SHP77 (cell line): ENCODE results near the gene NRL.
A peak's percentile ranks its signal among the peaks of the same experiment; 100 is the strongest.

Experiments used
- DNase-seq, 2 experiments: peaks; one replicate each; lab custom pipeline; 2025; lab: John Stamatoyannopoulos, UW

Gene NRL

GRCh38 chr14:24114532-24115421 lies at the start of gene NRL, which contains the start of gene DCAF11:
NRL (minus strand) TSS chr14:24114949; CDS start chr14:24082848, 32,101 bp downstream.
DCAF11 (plus strand) TSS chr14:24114777; CDS start chr14:24115595, 818 bp downstream.
- DNase-seq = peak; percentile 100

GRCh38 chr14:24162093-24162492 lies 47.3 kb upstream of the NRL start:
- DNase-seq = no peak

- peak; percentile 94 to 97 for DNase-seq
Observed at GRCh38 chr14:24160850-24161804, 46.4 kb upstream of the NRL start, which contains the start of gene IRF9. IRF9 (plus strand) TSS chr14:24161265; CDS start chr14:24162145, 880 bp downstream.

GRCh38 chr14:24160499-24160849 lies 45.7 kb upstream of the NRL start:
- no peak for DNase-seq

- no peak for DNase-seq
Observed at GRCh38 chr14:24159777-24160498, 45.2 kb upstream of the NRL start.

- no peak for DNase-seq
Observed at GRCh38 chr14:24157331-24157730, 42.6 kb upstream of the NRL start.

- no peak for DNase-seq
Observed at GRCh38 chr14:24156840-24157239, 42.1 kb upstream of the NRL start.

GRCh38 chr14:24155100-24155499 lies 40.4 kb upstream of the NRL start:
- DNase-seq = no peak

- no peak for DNase-seq
Observed at GRCh38 chr14:24151404-24152080, 36.8 kb upstream of the NRL start.

- DNase-seq = no peak
Observed at GRCh38 chr14:24150993-24151392, 36.2 kb upstream of the NRL start.

- DNase-seq = no peak
Observed at GRCh38 chr14:24150567-24150966, 35.8 kb upstream of the NRL start.

GRCh38 chr14:24150061-24150460 lies 35.3 kb upstream of the NRL start:
- no peak for DNase-seq

- no peak for DNase-seq
Observed at GRCh38 chr14:24149302-24149969, 34.7 kb upstream of the NRL start.

GRCh38 chr14:24147761-24148428 lies 33.1 kb upstream of the NRL start:
- DNase-seq = no peak

- DNase-seq = peak; percentile 99
Observed at GRCh38 chr14:24146978-24147760, 32.4 kb upstream of the NRL start, which contains the start of gene RNF31. RNF31 (plus strand) TSS chr14:24147498; CDS start chr14:24147699, 201 bp downstream.

GRCh38 chr14:24146453-24146977 lies 31.8 kb upstream of the NRL start, which contains the start of gene PSME2:
PSME2 (minus strand) TSS chr14:24146610; CDS start chr14:24146581, 29 bp downstream.
- peak; percentile 98 to 99 for DNase-seq

- DNase-seq = peak in 1 of 2 experiments; percentile 55
Observed at GRCh38 chr14:24145690-24146452, 31.1 kb upstream of the NRL start.

- no peak for DNase-seq
Observed at GRCh38 chr14:24145219-24145618, 30.5 kb upstream of the NRL start.
